ENCODE data around the gene TMEM97. TPM values are rescaled to one million over a fixed set of nuclear protein-coding genes. Genes with fewer than 3 reads are reported as not detected.
A peak's percentile ranks its signal among the peaks of the same experiment; 100 is the strongest.

The TMEM97 gene
- total and polyA plus RNA-seq, 2 donors, result 3.3 to 17.2 TPM

GRCh38 chr17:28347261-28347891 lies 28.4 kb downstream of the TMEM97 start:
- 96% methylated on average over 8 of the region's 8 CpGs for WGBS
- no peaks in the 10 kb centered on the region for H3K27me3 ChIP-seq (ENCODE audit: control insufficient read depth in 2 of 2, insufficient read depth in 1 of 2, low read length in 1 of 2)
- H3K4me1 ChIP-seq (ENCODE audit: control insufficient read depth in 2 of 2, insufficient read depth in 2 of 2, low read length in 2 of 2), result peaks cover 15 to 16% of the 10 kb centered on the region in 2 donors
- H3K4me3 ChIP-seq (ENCODE audit: low read length in 2 of 2), result no peak overlapping the region
- DNase-seq (ENCODE audit: low read depth in 6 of 9, low spot score in 9 of 9), result no peak
- H3K27ac ChIP-seq (ENCODE audit: low read depth in 1 of 2, low read length in 1 of 2), result no peak overlapping the region
- H3K36me3 ChIP-seq (ENCODE audit: control insufficient read depth in 2 of 2, insufficient read depth in 2 of 2, low read length in 1 of 2), result peaks cover 84 to 98% of the 10 kb centered on the region in 2 donors
- H3K9me3 ChIP-seq (ENCODE audit: control insufficient read depth in 2 of 2, insufficient read depth in 1 of 2, low read length in 1 of 2), result no peaks in the 10 kb centered on the region

- H3K9me3 ChIP-seq (ENCODE audit: control insufficient read depth in 2 of 2, insufficient read depth in 1 of 2, low read length in 1 of 2), result no peaks in the 10 kb centered on the region
- H3K27me3 ChIP-seq (ENCODE audit: control insufficient read depth in 2 of 2, insufficient read depth in 1 of 2, low read length in 1 of 2), result no peaks in the 10 kb centered on the region
- WGBS, result 100% methylated on average over 3 of the region's 3 CpGs
- peaks cover 86 to 95% of the 10 kb centered on the region in 2 donors for H3K36me3 ChIP-seq (ENCODE audit: control insufficient read depth in 2 of 2, insufficient read depth in 2 of 2, low read length in 1 of 2)
- no peak overlapping the region for H3K27ac ChIP-seq (ENCODE audit: low read depth in 1 of 2, low read length in 1 of 2)
- no peak overlapping the region for H3K4me3 ChIP-seq (ENCODE audit: low read length in 2 of 2)
- peaks cover 6 to 12% of the 10 kb centered on the region in 2 donors for H3K4me1 ChIP-seq (ENCODE audit: control insufficient read depth in 2 of 2, insufficient read depth in 2 of 2, low read length in 2 of 2)
- DNase-seq (ENCODE audit: low read depth in 6 of 9, low spot score in 9 of 9), result no peak
Measured at GRCh38 chr17:28348979-28349378, 30.0 kb downstream of the TMEM97 start.

GRCh38 chr17:28350271-28350670 lies 31.3 kb downstream of the TMEM97 start:
- DNase-seq (ENCODE audit: low read depth in 6 of 9, low spot score in 9 of 9), result no peak
- 97% methylated on average over 7 of the region's 7 CpGs for WGBS
- H3K27ac ChIP-seq (ENCODE audit: low read depth in 1 of 2, low read length in 1 of 2), result no peak overlapping the region

GRCh38 chr17:28357061-28357900 lies 38.3 kb downstream of the TMEM97 start, which contains the start of gene POLDIP2:
Gene POLDIP2 (minus strand): TSS chr17:28357527. CDS start chr17:28357448, 79 bp downstream.
- peak within 1 kb of the TSS; percentile 75 to 84 for H3K4me3 ChIP-seq (ENCODE audit: low read length in 2 of 2)
- no peaks in the 10 kb centered on the region for H3K27me3 ChIP-seq (ENCODE audit: control insufficient read depth in 2 of 2, insufficient read depth in 1 of 2, low read length in 1 of 2)
- H3K4me1 ChIP-seq (ENCODE audit: control insufficient read depth in 2 of 2, insufficient read depth in 2 of 2, low read length in 2 of 2), result peaks cover 19 to 22% of the 10 kb centered on the region in 2 donors
- no peaks in the 10 kb centered on the region for H3K9me3 ChIP-seq (ENCODE audit: control insufficient read depth in 2 of 2, insufficient read depth in 1 of 2, low read length in 1 of 2)
- H3K27ac ChIP-seq (ENCODE audit: low read depth in 1 of 2, low read length in 1 of 2), result peak within 1 kb of the TSS in 1 of 2 donors; percentile 89
- DNase-seq (ENCODE audit: low read depth in 6 of 9, low spot score in 9 of 9), result peak; percentile 80 to 96 (median 91)
- under 1% methylated on average over 80 of the region's 80 CpGs for WGBS
- peaks cover 47 to 58% of the 10 kb centered on the region in 2 donors for H3K36me3 ChIP-seq (ENCODE audit: control insufficient read depth in 2 of 2, insufficient read depth in 2 of 2, low read length in 1 of 2)

More at GRCh38 chr17:28350271-28350670, 31.3 kb downstream of the TMEM97 start:
- H3K9me3 ChIP-seq (ENCODE audit: control insufficient read depth in 2 of 2, insufficient read depth in 1 of 2, low read length in 1 of 2), result no peaks in the 10 kb centered on the region
- peaks cover 86 to 90% of the 10 kb centered on the region in 2 donors for H3K36me3 ChIP-seq (ENCODE audit: control insufficient read depth in 2 of 2, insufficient read depth in 2 of 2, low read length in 1 of 2)
- H3K4me3 ChIP-seq (ENCODE audit: low read length in 2 of 2), result no peak overlapping the region
- no peaks in the 10 kb centered on the region for H3K27me3 ChIP-seq (ENCODE audit: control insufficient read depth in 2 of 2, insufficient read depth in 1 of 2, low read length in 1 of 2)
- peaks cover 0 to 5% of the 10 kb centered on the region in 2 donors for H3K4me1 ChIP-seq (ENCODE audit: control insufficient read depth in 2 of 2, insufficient read depth in 2 of 2, low read length in 2 of 2)

GRCh38 chr17:28357901-28358197 lies 38.8 kb downstream of the TMEM97 start:
- WGBS, result 3% methylated on average over 4 of the region's 4 CpGs
- peak overlapping the region; percentile 75 to 84 for H3K4me3 ChIP-seq (ENCODE audit: low read length in 2 of 2)
- H3K27ac ChIP-seq (ENCODE audit: low read depth in 1 of 2, low read length in 1 of 2), result no peak overlapping the region
- no peak for DNase-seq (ENCODE audit: low read depth in 6 of 9, low spot score in 9 of 9)
- H3K36me3 ChIP-seq (ENCODE audit: control insufficient read depth in 2 of 2, insufficient read depth in 2 of 2, low read length in 1 of 2), result peaks cover 44 to 58% of the 10 kb centered on the region in 2 donors
- H3K4me1 ChIP-seq (ENCODE audit: control insufficient read depth in 2 of 2, insufficient read depth in 2 of 2, low read length in 2 of 2), result peaks cover 19 to 22% of the 10 kb centered on the region in 2 donors
- H3K9me3 ChIP-seq (ENCODE audit: control insufficient read depth in 2 of 2, insufficient read depth in 1 of 2, low read length in 1 of 2), result no peaks in the 10 kb centered on the region
- H3K27me3 ChIP-seq (ENCODE audit: control insufficient read depth in 2 of 2, insufficient read depth in 1 of 2, low read length in 1 of 2), result no peaks in the 10 kb centered on the region

GRCh38 chr17:28363186-28363585 lies 44.2 kb downstream of the TMEM97 start:
- H3K4me1 ChIP-seq (ENCODE audit: control insufficient read depth in 2 of 2, insufficient read depth in 2 of 2, low read length in 2 of 2), result peaks cover 4% of the 10 kb centered on the region in 2 donors

GRCh38 chr17:28363776-28364650 lies 45.0 kb downstream of the TMEM97 start:
- Histone ChIP-seq H3K27me3 (ENCODE audit: control insufficient read depth in 2 of 2, insufficient read depth in 1 of 2, low read length in 1 of 2) (no peaks in the 10 kb centered on the region), H3K4me3 (ENCODE audit: low read length in 2 of 2) (no peak overlapping the region), H3K9me3 (ENCODE audit: control insufficient read depth in 2 of 2, insufficient read depth in 1 of 2, low read length in 1 of 2) (no peaks in the 10 kb centered on the region), H3K36me3 (ENCODE audit: control insufficient read depth in 2 of 2, insufficient read depth in 2 of 2, low read length in 1 of 2) (peaks cover 43 to 51% of the 10 kb centered on the region in 2 donors), H3K4me1 (ENCODE audit: control insufficient read depth in 2 of 2, insufficient read depth in 2 of 2, low read length in 2 of 2) (no peaks in the 10 kb centered on the region), H3K27ac (ENCODE audit: low read depth in 1 of 2, low read length in 1 of 2) (no peak overlapping the region)
- no peak for DNase-seq (ENCODE audit: low read depth in 6 of 9, low spot score in 9 of 9)
- 97% methylated on average over 8 of the region's 8 CpGs for WGBS

More at GRCh38 chr17:28363186-28363585, 44.2 kb downstream of the TMEM97 start:
- DNase-seq (ENCODE audit: low read depth in 6 of 9, low spot score in 9 of 9), result no peak
- no peak overlapping the region for H3K4me3 ChIP-seq (ENCODE audit: low read length in 2 of 2)
- 99% methylated on average over 5 of the region's 5 CpGs for WGBS
- no peak overlapping the region for H3K27ac ChIP-seq (ENCODE audit: low read depth in 1 of 2, low read length in 1 of 2)
- no peaks in the 10 kb centered on the region for H3K9me3 ChIP-seq (ENCODE audit: control insufficient read depth in 2 of 2, insufficient read depth in 1 of 2, low read length in 1 of 2)
- H3K36me3 ChIP-seq (ENCODE audit: control insufficient read depth in 2 of 2, insufficient read depth in 2 of 2, low read length in 1 of 2), result peaks cover 44 to 51% of the 10 kb centered on the region in 2 donors
- no peaks in the 10 kb centered on the region for H3K27me3 ChIP-seq (ENCODE audit: control insufficient read depth in 2 of 2, insufficient read depth in 1 of 2, low read length in 1 of 2)

- Histone ChIP-seq H3K4me1 (ENCODE audit: control insufficient read depth in 2 of 2, insufficient read depth in 2 of 2, low read length in 2 of 2) (no peaks in the 10 kb centered on the region), H3K9me3 (ENCODE audit: control insufficient read depth in 2 of 2, insufficient read depth in 1 of 2, low read length in 1 of 2) (no peaks in the 10 kb centered on the region), H3K36me3 (ENCODE audit: control insufficient read depth in 2 of 2, insufficient read depth in 2 of 2, low read length in 1 of 2) (peaks cover 37 to 46% of the 10 kb centered on the region in 2 donors), H3K27ac (ENCODE audit: low read depth in 1 of 2, low read length in 1 of 2) (no peak within 1 kb of the TSS), H3K27me3 (ENCODE audit: control insufficient read depth in 2 of 2, insufficient read depth in 1 of 2, low read length in 1 of 2) (peaks cover 0 to under 1% of the 10 kb centered on the region in 2 donors), H3K4me3 (ENCODE audit: low read length in 2 of 2) (no peak within 1 kb of the TSS)
- DNase-seq (ENCODE audit: low read depth in 6 of 9, low spot score in 9 of 9), result no peak
- WGBS, result 98% methylated on average over 13 of the region's 13 CpGs
Measured at GRCh38 chr17:28364665-28365363, 45.8 kb downstream of the TMEM97 start, which contains the start of gene SEBOX. Gene SEBOX (minus strand): TSS chr17:28365199. CDS start chr17:28365151, 48 bp downstream.

All from thymus (tissue), 11 donors.